Fibroblast of lung (primary cell): ENCODE measurements around the gene ERAP2. TPM values are rescaled to one million over a fixed set of nuclear protein-coding genes. Genes with fewer than 3 reads are reported as not detected.

ENCODE experiments used
- DNase-seq, 2 donors: peaks; one replicate each; pipeline versions ENCODE4 v3.0.0 to v3.0.0-alpha.2; 2010; ENCODE audit warnings: low read depth in 2 of 2
- H2AFZ ChIP-seq: 2 replicates; pipeline ENCODE4 v1.5.1; 2012; ENCODE audit warnings: low read length, control low read depth, inconsistent platforms
- H3K27ac ChIP-seq: 2 replicates; pipeline ENCODE4 v1.5.1; 2011; ENCODE audit warnings: low read length, control low read depth; ENCODE audit not compliant: insufficient read depth
- H3K27me3 ChIP-seq: 2 replicates; pipeline ENCODE4 v1.5.1; 2011; ENCODE audit warnings: mild to moderate bottlenecking, low read length; ENCODE audit not compliant: control insufficient read depth, insufficient read depth
- H3K36me3 ChIP-seq: 2 replicates; pipeline ENCODE4 v1.5.1; 2011; ENCODE audit warnings: low read length; ENCODE audit not compliant: control insufficient read depth, insufficient read depth
- H3K4me1 ChIP-seq: 2 replicates; pipeline ENCODE4 v1.5.1; 2011; ENCODE audit warnings: low read length; ENCODE audit not compliant: control insufficient read depth, insufficient read depth; ENCODE audit errors: extremely low read depth
- H3K4me2 ChIP-seq: 2 replicates; pipeline ENCODE4 v1.5.1; 2011; ENCODE audit warnings: low read length, control low read depth; ENCODE audit not compliant: insufficient read depth; ENCODE audit errors: extremely low read depth
- H3K4me3 ChIP-seq, 4 experiments: fragments of 200-600 bp in 1 of 4; sonication (generic) in 1 of 4; replicated peaks in 1 of 4; 2 replicates each; pipeline ENCODE4 v1.5.1; 2011 to 2016; ENCODE audit warnings: low read length in 4 of 4, low read depth in 3 of 4, mild to moderate bottlenecking in 3 of 4, control low read depth in 2 of 4, inconsistent platforms in 1 of 4, mixed read lengths in 1 of 4; ENCODE audit not compliant: insufficient read depth in 1 of 4; ENCODE audit errors: control extremely low read depth in 1 of 4
- H3K79me2 ChIP-seq: 2 replicates; pipeline ENCODE4 v1.5.1; 2012; ENCODE audit warnings: mild to moderate bottlenecking, low read length, inconsistent platforms; ENCODE audit not compliant: control insufficient read depth, insufficient read depth
- H3K9ac ChIP-seq: 2 replicates; pipeline ENCODE4 v1.5.1; 2011; ENCODE audit warnings: mild to moderate bottlenecking, low read length, control low read depth; ENCODE audit not compliant: insufficient read depth
- H3K9me3 ChIP-seq: 2 replicates; pipeline ENCODE4 v1.5.1; 2012; ENCODE audit warnings: low read depth, low read length; ENCODE audit not compliant: control insufficient read depth, insufficient read depth
- H4K20me1 ChIP-seq: 2 replicates; pipeline ENCODE4 v1.5.1; 2011; ENCODE audit warnings: low read length; ENCODE audit not compliant: control insufficient read depth, insufficient read depth; ENCODE audit errors: extremely low read depth
- EZH2 ChIP-seq: IDR thresholded peaks from 2 replicates; pipeline ENCODE4 v1.5.1; 2012; ENCODE audit warnings: low read length, control low read depth, mild to moderate bottlenecking; ENCODE audit errors: missing control alignments
- polyA plus RNA-seq, 2 donors: library from polyadenylated mRNA; depleted of rRNA in 1 of 2; stranded (reverse) in 1 of 2; unstranded in 1 of 2; fragments of >200 nt; gene quantifications; 2 replicates each; pipeline ENCODE4 v1.2.1, GENCODE V29; 2011 to 2012; ENCODE audit warnings: missing spikeins in 1 of 2
- total RNA-seq: library from RNA; depleted of rRNA; stranded (reverse); fragments of >200 nt; gene quantifications from 2 replicates; pipeline ENCODE4 v1.2.1, GENCODE V29; 2014
- TF ChIP-seq, protein P1 (sequence below), 2 donors: IDR thresholded peaks in 1 of 2; conservative IDR thresholded peaks in 1 of 2; 1 replicate in 1 of 2; 2 replicates in 1 of 2; pipeline ENCODE4 v1.5.1; 2011 to 2012; ENCODE audit warnings: low read length in 2 of 2, control low read depth in 1 of 2, inconsistent platforms in 1 of 2, low read depth in 1 of 2, mild to moderate bottlenecking in 1 of 2

ERAP2 gene
- total and polyA plus RNA-seq, 2 donors (not counting 1 experiment from before 2014, with no cell fraction given) = 70.9 to 180 TPM

DNA sequence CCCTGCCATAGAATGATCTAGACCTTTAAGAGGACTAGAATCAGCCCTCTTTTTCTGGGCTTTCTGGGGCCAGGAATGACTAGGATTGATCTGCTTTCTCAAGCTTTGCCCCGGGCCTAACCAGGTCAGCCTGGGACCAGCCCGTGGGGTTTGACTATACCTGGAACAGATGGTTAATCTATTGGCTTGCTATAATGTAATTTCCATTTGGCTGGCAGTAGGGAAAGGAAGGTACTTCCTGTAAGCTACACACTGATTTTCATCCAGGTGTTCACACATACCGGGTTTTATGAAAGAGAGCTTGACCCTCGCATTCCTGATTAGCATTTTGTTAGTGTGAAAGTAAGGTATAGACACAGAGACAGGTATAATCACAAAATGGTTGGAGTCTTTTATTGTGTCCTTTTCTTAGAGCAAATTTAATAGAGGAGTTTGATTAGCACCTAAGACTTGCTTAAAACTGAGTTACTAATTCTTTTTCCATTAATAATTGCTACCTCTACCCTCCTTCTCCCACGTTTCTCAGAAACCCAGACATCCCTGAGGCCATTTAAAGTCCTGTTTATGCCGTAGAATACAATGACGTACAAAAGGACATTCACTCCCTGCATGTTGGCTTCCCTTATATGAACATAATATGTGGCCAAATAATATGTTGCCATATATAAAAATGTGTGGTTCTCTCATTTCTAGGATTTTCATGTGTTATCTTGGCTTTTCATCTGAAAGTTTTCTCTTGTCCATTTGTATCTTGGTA is 76.9 kb downstream of the ERAP2 start:
- DNase-seq = no peak
- Histone ChIP-seq H3K79me2 (peaks cover 15% of the 10 kb centered on the region), H3K36me3 (no peaks in the 10 kb centered on the region), H3K27me3 (no peaks in the 10 kb centered on the region), H3K9ac (no peak overlapping the region), H3K9me3 (no peaks in the 10 kb centered on the region), H3K4me2 (no peak overlapping the region), H2AFZ (no peak overlapping the region), H3K4me1 (no peaks in the 10 kb centered on the region), H3K27ac (no peak overlapping the region), H3K4me3 (no peak overlapping the region), H4K20me1 (no peaks in the 10 kb centered on the region)
- TF ChIP-seq, protein P1, sequence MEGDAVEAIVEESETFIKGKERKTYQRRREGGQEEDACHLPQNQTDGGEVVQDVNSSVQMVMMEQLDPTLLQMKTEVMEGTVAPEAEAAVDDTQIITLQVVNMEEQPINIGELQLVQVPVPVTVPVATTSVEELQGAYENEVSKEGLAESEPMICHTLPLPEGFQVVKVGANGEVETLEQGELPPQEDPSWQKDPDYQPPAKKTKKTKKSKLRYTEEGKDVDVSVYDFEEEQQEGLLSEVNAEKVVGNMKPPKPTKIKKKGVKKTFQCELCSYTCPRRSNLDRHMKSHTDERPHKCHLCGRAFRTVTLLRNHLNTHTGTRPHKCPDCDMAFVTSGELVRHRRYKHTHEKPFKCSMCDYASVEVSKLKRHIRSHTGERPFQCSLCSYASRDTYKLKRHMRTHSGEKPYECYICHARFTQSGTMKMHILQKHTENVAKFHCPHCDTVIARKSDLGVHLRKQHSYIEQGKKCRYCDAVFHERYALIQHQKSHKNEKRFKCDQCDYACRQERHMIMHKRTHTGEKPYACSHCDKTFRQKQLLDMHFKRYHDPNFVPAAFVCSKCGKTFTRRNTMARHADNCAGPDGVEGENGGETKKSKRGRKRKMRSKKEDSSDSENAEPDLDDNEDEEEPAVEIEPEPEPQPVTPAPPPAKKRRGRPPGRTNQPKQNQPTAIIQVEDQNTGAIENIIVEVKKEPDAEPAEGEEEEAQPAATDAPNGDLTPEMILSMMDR (conservative IDR thresholded peaks at IDR 0.05 in 1 of 2, IDR thresholded peaks at IDR 0.05 in 1 of 2; ENCODE audit: low read depth in 1 of 2, low read length in 2 of 2) = no peak
- TF ChIP-seq EZH2 = no peak

DNA sequence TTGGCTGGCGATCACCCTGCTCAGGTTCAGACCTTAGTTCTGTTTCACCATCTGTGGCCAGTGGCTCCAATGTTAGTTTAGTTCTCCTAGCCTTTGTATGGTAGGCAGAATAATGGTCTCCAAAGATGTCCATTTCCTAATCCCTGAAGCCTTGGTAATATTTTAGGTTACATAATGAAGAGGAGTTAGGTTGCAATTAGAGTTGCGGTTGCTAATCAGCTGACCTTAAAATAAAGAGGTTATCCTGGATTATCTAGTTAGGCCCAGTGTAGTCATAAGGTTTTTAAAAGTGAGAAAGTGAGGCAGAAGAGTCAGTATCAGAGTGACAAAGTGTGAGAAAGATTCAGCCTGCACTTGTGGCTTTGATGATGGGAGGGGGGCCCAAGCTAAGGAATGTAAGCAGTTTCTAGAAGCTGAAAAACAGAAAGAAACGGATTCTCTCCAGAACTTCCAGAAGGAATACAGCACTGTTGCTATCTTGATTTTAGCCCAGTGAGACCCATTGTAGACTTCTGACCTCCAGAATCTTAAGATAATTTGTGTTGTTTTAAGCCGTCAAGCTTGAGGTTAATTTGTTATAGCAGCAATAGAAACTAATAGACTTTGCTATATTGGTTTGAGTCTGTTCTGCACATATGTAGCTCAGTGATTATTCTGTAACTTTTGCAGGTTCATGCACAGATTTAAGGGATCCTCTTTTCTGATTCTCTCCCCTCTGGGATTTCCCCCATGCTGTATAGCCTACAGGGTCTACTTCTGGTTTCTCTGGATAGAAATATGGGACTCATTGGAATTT is 81.2 kb downstream of the ERAP2 start:
- H4K20me1 ChIP-seq = no peaks in the 10 kb centered on the region
- H3K9ac ChIP-seq = no peak overlapping the region
- no peak for DNase-seq
- TF ChIP-seq, protein P1 (conservative IDR thresholded peaks at IDR 0.05 in 1 of 2, IDR thresholded peaks at IDR 0.05 in 1 of 2; ENCODE audit: low read depth in 1 of 2, low read length in 2 of 2) = no peak
- no peak for TF ChIP-seq EZH2
- no peaks in the 10 kb centered on the region for H3K27me3 ChIP-seq
- H3K4me1 ChIP-seq = no peaks in the 10 kb centered on the region
- no peak overlapping the region for H2AFZ ChIP-seq
- H3K36me3 ChIP-seq = no peaks in the 10 kb centered on the region
- no peaks in the 10 kb centered on the region for H3K9me3 ChIP-seq
- H3K4me3 ChIP-seq = no peak overlapping the region
- no peak overlapping the region for H3K27ac ChIP-seq
- no peak overlapping the region for H3K4me2 ChIP-seq
- H3K79me2 ChIP-seq = peaks cover 11% of the 10 kb centered on the region

DNA sequence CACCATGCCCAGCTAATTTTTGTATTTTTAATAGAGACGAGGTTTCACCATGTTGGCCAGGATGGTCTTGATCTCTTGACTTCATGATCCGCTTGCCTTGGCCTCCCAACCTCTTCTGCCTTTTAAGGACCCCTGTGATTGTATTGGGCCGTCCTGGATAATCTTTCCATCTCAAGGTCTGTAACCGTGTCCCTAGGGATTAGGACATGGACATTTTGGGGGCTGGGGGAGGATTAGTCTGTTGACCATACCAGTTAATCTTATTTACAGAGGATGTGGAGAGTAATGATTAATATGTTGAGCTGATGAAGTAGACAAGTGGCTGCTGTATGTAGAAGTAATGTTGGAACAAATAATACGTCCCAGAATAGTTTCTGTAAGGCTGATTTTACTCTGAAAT is 82.7 kb downstream of the ERAP2 start:
- H3K4me1 ChIP-seq = peaks cover 6% of the 10 kb centered on the region
- no peak overlapping the region for H2AFZ ChIP-seq
- H3K4me3 ChIP-seq = no peak overlapping the region
- DNase-seq = no peak
- TF ChIP-seq EZH2 = no peak
- TF ChIP-seq, protein P1 (conservative IDR thresholded peaks at IDR 0.05 in 1 of 2, IDR thresholded peaks at IDR 0.05 in 1 of 2; ENCODE audit: low read depth in 1 of 2, low read length in 2 of 2) = no peak
- no peaks in the 10 kb centered on the region for H4K20me1 ChIP-seq
- H3K4me2 ChIP-seq = no peak overlapping the region
- H3K9ac ChIP-seq = no peak overlapping the region
- H3K79me2 ChIP-seq = peaks cover 9% of the 10 kb centered on the region
- no peak overlapping the region for H3K27ac ChIP-seq
- no peaks in the 10 kb centered on the region for H3K27me3 ChIP-seq
- H3K36me3 ChIP-seq = no peaks in the 10 kb centered on the region
- H3K9me3 ChIP-seq = no peaks in the 10 kb centered on the region
